ENCODE measurements around the gene COPB1.
"Not testable (repeated sequence)": the region's sequence is repeated elsewhere in the genome, so short reads cannot be mapped to it uniquely, and the experiment has no call there.

The COPB1 gene, protein sequence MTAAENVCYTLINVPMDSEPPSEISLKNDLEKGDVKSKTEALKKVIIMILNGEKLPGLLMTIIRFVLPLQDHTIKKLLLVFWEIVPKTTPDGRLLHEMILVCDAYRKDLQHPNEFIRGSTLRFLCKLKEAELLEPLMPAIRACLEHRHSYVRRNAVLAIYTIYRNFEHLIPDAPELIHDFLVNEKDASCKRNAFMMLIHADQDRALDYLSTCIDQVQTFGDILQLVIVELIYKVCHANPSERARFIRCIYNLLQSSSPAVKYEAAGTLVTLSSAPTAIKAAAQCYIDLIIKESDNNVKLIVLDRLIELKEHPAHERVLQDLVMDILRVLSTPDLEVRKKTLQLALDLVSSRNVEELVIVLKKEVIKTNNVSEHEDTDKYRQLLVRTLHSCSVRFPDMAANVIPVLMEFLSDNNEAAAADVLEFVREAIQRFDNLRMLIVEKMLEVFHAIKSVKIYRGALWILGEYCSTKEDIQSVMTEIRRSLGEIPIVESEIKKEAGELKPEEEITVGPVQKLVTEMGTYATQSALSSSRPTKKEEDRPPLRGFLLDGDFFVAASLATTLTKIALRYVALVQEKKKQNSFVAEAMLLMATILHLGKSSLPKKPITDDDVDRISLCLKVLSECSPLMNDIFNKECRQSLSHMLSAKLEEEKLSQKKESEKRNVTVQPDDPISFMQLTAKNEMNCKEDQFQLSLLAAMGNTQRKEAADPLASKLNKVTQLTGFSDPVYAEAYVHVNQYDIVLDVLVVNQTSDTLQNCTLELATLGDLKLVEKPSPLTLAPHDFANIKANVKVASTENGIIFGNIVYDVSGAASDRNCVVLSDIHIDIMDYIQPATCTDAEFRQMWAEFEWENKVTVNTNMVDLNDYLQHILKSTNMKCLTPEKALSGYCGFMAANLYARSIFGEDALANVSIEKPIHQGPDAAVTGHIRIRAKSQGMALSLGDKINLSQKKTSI

DNA sequence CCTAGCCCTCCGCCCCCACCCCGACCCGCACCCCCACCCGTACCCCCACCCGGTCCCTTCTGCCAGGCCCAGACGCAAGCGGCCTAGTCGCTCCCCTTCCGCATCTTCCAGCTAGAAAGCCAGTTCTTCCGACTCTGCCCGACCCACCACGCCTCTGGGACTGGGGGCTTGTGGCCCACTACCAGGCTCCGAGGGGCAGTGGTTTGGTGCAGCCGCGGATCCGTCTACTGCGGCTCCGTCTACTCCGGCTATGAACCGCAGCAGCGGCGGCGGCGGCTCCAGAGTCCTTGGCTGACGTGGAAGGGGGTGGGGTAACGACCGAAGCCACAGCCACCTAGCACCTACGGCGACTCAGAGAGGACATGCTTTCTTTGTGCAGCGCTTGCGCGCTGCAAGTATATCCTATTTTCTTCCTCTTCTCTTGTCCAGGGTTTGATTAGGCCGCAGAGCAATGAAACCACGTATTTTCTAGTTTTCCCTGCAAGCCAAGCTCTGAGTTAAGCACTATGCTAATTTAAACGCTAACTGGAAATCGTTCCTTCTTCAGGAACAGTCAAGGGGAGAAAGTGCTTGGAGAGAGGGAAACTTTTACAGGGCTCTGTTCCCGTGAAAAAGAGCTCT, at the start of gene COPB1:
Gene COPB1, minus strand, starts transcription at position 252 of the 621 bp plus-strand sequence. CDS start 883 bp downstream, outside the sequence.
- DNase-seq, result peak; percentile 91

DNA sequence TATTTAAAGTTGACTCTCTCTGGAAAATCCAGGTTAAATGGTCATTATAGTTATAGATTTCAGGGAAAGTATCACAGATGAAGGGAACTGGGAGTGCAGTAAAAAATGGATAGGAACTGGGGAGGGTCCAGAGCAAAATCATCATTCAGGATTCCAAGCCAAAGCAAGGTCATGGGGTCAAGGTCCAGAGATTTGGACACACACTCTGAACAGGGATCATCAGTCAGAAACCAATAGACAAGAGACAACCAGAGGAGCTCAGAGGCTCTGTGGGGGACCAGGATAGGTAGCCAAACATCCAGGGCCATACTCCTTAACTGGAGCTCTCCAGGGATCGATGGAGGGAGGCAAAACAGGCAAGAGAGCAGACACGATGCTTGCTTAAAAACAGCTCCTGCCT, 47.8 kb upstream of the COPB1 start:
- no peak for DNase-seq

DNA sequence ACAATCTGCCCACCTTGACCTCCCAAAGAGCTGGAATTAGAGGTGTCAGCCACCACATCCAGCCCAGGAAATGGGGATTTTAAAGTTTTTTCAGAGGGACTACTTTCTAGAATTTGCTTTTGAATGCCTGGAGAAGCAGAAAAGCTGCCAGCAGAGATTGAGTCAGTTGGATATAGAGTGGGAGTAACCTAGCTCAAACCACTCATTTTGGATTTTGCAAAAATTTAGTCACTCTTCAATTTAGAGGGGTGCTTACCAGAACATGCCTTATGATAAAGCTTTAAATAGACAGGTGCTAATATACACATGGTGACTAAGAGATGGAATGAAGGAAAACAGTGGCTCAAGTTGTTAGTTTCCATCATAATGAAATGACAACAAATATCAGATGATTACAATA, 47.1 kb upstream of the COPB1 start:
- no peak for DNase-seq

DNA sequence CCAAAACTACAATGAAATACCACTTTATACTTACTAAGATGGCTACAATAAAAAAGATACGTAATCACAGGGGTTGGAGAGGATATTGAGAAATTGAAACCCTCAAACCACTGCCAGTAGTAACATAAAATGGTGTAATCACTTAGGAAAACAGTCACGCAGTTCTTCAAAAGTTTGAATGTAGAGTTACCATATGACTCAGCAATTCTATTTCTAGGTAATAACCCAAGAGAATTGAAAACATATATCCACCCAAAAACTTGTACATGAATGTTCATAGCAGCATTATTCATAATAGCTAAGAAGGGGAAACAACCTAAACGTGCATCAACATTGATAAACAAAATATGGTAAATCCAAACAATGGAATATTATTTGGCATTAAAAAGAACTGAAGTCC, 45.0 kb upstream of the COPB1 start:
- peak; percentile 96 for DNase-seq

DNA sequence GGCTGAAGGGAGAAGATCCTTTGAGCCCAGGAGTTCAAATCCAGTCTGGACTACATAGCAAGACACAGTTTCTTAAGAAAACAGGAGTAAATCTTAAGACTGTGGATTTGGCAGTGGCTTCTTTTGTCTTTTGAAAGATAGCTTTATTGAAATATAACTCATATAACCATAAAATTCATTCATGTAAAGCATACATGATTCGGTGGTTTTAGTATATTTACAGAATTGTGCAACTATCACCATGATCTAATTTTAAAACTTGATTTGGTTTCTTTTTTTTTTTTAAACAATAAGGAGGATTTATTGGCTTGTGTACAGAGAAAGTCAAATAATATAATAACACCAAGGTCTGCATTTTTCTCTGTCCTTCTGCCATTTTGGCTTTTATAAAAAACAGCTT, 43.6 kb upstream of the COPB1 start:
- DNase-seq, result peak; percentile 10

DNA sequence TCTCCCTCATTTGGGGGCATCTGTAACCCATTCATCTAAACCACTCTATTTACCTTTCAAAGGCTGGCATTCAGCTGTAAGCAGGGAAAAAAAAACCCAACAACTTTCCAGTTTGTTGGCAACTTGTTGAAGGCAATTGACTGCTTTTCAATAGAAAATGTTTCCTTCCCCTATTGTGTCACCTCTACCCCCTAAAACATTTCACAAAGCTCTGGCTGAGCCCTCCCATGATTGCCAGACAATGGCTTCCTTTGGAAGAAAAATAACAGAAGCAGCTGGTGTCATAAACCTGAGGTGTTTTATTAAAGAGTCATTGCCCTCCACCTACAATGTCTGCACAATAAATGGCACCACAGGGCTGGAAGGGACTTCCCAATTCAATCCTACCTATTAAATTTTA, 42.7 kb upstream of the COPB1 start:
- peak; percentile 51 for DNase-seq

DNA sequence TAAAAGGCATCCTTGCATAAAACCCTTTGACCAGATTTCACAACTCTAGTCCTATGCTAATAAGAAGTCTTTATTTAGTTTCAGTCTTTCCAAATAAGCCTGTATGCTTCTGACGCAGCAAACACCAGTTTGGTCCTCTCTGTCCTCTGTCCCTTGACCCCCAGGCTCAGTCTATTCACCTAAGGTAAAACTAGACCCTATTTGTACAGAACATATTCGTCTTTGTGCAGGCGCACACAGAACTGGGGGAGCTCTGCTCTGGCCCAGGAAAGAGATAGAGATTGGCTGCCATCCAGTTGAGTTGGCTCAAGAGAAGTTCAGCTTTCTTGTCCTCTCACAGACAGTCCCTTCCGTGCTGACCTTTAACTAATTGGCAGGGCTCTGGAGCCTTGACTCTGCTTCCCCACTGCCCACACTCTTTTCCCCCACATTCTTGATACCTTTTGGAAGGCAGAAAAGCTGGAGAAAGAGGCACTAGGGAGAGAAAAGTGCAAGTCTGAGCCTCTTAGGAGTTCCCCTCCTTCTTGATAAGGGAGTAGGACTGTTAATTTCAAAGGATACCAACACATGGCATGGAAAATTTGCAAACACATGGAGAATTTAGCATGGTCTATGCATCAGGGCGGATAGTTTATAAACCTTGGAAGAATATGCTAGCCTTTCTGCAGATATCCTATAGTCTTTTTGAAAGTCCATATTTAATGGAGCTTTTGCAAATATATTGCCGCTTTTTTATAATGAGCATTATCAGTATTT, 41.8 kb upstream of the COPB1 start:
- DNase-seq, result peak; percentile 62

DNA sequence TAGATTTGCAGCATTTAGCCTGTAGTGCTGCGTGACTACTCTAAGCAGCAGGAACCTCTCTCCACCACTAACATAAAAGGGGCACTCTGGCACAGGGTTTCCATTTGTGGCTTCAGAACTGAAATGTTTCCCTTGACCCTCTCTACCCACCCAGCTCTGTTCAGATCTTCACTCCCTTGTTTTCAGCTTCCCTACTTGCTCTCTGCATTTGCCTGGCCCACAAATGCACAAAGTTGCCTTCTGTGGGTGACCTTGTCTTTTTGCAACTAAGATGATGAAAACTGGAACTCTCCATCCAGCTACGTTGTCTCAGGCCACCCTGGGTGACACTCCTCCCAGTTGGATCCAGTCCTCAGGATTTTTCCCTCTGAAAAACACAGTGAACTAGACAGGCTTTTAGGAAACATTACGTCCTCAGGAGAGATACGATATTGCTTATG, 40.4 kb upstream of the COPB1 start:
- DNase-seq, result peak; percentile 15

DNA sequence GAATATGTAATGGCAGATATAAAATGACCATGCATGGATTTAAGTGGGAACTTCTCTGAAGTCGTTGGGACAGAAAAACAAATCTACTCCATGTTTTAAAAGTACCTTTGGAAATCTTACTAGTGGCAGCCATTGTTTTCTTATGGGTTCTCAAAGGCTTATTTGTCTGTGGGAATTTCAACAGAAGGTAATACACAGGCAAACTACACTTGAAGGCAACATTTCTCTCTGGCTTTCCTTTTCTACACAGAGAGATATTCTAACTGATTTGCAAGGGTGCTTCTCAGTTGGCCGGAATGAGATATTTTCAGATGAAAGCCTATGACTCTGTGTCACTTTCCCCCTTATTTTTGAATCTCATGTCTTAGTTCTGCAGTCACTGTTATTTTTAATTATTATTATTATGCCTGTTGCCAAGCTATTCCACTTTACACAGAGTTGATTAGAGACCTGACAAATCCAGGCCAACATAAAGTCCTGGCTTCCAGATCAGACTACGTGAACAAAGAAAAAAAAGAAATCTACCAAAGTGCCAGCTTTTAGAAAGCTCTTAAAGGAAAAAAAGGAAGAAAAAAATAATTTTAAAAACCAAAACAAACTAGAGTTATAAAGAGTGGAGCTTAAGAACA, 39.4 kb upstream of the COPB1 start:
- DNase-seq, result no peak

DNA sequence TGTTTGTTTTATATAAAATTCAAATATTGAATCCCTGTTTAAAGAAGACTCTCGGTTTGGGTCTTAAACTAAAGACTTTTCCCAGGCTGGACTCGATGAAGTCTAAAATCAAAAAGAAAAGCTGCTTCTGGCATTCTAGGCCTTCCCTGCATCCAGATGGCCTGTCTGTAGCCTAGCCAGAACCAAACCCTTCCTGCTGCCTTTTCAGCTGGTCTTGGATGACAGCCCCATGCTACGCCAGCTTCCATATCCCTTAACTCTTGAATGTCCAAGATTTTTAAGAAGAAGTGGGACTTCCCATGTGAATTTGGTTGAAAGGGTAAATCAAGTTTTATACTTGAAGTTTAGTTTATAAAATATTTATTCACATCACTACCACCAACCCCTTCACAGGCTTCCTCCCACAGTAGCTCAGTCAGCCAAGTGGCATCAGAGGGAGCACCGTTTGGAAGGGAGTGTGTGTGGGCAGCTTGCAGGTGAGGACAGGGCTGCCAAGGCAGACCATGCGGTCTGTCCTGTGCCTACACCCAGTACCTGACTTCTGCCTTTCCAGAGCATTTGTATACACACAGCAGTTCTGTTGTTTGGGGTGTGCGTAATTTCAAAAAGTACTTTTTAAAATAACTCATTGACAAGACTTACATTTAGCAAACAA, 38.8 kb upstream of the COPB1 start:
- DNase-seq, result no peak

DNA sequence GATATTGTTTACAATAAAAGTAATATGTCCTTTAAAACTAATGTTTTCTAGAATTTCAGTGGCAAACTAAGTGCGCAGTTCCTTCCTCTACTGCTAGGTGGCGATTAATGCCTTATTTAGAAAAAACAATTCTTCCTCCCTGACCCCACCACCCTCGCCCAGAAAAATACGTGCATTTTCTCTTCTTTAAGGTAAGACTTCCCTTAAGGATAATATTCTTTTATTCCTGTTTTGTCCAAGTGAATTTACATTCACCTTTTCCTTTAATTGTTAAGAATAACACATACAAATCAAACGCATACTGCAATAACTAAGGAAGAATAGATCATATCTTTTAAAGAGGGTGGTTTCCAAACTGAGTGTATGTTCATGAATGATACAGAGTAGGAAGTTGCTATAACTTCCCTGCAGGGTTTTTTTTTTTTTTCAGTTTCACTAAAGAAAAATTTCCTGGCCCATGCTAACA, 37.6 kb upstream of the COPB1 start:
- DNase-seq, result peak; percentile 46

DNA sequence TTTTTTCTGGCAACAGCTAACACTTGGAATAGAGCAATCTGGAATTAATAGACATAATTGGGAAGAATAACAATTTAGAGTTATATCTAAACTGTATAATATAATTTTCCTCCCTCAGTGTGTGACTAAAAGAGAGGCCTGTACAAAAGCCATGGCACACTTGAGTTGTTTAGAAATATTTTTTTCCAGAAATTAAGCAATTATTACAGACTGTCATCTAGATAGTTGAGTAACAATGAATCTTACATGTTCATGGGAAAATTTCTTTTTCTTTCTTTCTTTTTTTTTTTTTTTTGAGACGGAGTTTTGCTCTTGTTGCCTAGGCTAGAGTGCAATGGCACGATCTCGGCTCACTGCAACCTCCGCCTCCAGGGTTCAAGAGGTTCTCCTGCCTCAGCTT, 35.6 kb upstream of the COPB1 start:
- not testable (repeated sequence) for DNase-seq

DNA sequence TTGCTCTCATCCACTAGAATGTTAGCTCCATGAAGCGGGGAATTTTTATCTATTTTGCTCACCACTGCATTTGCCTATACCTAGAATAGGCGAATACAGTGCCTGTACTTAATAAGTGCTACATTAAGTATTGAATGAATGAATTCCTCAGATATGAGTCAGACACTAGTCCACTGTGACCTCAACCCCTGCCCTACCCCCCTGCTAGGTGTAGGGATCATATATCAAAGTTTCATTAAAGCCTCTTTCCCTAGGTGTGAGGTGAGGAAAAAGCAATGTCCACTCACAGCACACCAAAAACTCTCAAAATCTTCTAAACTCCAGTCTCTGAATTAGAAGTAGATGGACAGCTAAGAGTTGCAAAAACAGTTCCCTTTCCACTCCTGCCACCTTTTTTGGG, 30.3 kb upstream of the COPB1 start:
- DNase-seq, result no peak

DNA sequence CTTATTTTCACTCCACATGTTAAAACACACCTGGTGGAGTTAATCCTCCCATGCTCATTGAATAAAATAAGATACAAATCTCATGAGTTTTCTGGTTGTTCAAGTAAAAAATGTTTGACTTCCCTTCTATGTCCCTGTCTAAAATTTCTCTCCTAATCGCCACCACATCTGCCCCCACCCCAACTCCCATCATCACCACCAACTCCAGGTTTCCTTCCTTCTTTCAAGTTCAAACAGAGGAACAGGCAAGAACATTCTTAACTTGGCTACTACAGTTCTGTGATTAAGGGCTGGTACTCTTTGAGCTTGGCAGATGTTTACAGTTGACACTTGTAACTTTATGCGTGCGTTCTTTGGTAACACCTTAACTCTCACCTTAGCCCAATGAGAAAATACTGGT, 29.7 kb upstream of the COPB1 start:
- DNase-seq, result no peak

DNA sequence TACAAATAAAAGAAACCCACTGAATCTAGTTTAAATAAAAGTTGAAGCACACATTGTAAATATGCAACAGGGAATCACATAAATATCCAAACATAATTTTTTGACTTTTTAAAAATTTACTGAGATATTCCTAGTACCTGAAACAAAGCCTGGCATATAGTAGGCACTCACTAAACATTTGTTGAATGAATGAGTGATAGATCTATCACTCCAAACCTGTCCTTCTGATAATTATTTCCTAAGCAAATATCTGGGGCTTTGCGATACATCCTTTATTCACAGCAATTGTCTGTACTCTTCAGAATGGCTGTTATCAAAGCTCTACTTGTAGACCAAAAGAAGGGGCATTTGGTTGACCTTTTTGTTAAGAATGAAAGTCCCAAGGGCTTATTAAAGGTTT, 23.2 kb upstream of the COPB1 start:
- no peak for DNase-seq

DNA sequence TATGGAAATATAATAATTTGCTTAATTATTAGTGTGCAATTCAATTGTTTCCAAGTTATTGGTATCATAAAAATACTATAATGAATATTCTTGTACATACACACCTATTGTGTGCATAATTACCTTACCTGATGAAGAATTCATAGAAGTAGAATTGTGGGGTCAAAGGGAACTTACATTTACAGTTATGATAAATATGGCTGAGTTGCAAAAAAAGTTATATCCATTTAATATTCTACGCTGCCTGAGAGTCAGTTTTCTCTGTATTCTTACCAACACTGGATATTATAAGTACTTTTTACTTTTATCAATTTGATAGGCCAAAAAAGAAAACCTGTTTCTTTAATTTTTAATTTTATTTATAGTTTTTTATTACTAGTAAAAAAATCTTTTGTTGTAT, 22.6 kb upstream of the COPB1 start:
- no peak for DNase-seq

DNA sequence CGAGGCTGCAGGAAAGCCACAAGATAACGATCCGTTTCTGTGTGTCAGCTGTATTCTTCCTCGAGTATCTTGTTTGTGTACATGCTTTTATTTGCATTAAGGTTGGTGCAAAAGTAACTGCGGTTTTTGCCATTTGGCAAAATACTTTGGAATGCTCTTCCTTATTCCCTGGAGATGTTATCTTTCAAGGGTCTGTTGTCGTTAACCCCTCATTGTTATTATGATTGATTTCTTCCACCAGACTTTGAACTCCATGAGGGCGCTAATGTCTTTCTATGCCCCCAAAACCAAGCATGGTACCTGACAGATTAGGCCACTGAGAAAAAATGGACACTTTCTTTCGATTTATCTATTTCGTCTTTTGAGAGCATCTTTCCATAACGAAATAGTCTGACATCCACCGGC, 21.1 kb upstream of the COPB1 start:
- DNase-seq, result no peak

DNA sequence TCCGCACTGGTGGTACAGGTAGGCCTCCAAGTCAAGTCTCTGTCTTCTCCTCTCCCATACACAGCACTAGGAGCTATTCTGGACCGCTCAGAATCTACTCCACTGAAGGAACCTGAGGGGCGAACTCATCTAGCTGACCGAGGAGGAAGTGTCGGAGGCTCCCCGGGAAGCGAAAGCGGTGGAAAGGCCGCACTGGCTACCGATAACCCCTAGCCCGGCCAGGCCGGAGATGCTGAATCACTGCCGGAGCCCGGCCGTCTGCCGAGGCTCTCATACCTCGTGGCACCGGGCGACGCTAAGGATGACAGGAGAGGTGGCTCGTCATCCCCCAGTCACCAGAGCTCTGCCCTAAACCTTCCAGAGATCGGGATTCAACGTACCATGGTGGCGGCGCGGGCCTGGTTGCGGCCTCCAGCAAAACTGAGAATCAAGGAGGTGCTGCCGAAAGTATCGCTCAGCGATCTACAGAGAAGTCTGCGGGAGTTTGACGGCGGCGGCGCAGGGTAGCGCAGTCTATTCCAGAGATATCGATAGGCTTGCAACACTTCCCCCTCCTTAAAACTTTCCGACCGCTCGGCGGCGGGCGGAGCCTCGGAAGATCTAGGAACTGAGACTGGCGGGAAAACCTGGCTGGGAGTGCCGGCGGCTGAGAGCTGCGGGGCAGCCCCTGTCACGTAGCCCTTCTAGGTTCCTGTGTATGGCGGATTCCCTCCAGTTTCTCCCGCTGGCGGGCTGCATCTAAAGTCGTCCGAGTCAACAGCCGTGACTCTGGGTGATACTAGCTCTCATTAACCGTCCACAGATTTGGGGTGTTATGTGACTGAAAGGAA, 20.5 kb upstream of the COPB1 start, which contains the start of gene PSMA1:
Gene PSMA1, minus strand, starts transcription at position 470 of the 830 bp plus-strand sequence. Its CDS starts 87 bp downstream, at position 383.
- peak; percentile 97 for DNase-seq

DNA sequence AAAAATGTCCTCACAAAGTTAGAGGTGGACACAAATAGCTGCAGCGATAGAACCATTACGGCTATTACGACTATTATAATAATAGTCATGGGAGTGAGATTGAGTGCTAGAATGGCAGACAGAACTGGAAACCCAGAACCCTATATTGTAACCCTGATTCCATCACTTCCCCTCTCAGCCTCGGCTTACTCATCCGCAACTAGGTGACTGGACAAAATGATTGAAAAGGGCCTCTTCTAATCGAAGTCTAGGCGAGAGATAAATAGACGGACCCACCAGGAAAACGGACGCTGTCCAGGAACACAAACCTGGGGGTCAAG, 19.9 kb upstream of the COPB1 start:
- peak; percentile 45 for DNase-seq

DNA sequence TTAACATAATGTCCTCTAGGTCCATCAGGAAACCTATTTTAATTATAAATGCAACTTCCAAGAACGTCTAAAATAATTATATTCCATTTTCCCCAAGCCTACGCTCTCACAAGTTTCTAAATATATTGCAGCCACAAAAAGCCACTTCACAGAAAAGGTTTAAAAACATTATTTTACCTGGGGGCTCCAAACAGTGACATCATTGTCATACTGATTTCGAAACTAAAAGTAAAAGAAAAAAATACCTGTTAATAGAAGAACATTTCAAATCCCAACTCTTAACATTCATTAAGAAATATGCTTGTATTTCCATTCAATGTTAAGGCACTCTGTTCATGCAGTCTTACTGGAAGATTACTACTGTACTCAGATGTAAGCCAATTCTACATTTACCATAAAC, 19.2 kb upstream of the COPB1 start:
- DNase-seq, result no peak

DNA sequence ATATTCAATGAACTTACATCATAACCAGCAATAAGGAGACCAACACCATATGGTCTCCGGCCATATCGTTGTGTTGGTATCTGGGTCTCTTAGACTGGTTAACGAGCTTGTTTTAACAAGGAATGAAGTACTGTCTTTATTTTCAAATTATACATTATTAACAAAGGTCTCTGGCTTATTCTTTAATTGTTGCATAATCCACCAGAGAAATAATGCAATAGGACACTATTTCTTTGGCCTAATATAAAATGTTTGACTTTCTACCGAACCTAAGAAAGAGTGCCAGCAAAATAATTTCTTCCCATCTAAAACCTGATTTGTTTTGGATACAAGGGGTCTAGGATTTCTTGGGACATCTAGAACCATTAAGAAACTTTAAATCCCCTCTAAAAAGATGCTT, 14.2 kb upstream of the COPB1 start:
- no peak for DNase-seq
